Activated CD4-positive, alpha-beta T cell treated with anti-CD3 and anti-CD28 coated beads, Interleukin-2, amount 50 U/mL, for 24 hours (primary cell): ENCODE measurements around the gene LOXL4.

Source experiments
- DNase-seq, 2 donors: peaks; one replicate each; pipeline ENCODE4 v3.0.0-alpha.2; 2020; ENCODE audit warnings: low read depth in 1 of 2, low spot score in 1 of 2

The LOXL4 gene

GRCh38 chr10:98267894-98268693, at the start of gene LOXL4:
Gene LOXL4 (minus strand): TSS chr10:98268194. CDS start chr10:98263019, 5,175 bp downstream.
- DNase-seq = no peak

DNA sequence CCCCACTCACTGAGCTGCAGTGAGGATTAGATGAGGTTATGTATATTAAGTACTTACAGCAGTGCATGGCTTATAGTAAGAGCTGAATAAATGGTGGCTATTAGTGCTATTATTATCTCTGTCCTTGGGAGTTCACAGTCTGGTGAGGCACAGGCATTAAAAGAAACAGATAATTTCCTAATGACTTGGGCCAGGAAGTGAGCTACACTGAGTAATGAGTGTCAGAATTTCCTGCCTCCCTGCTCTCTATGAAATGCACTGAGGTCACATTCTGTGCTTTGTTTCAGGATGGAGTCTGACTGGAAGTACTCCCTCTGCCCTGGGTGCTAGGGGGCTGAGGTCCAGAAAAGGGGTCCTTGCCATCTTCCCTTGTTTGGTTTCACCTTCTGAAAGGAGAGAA, 48.7 kb upstream of the LOXL4 start:
- no peak for DNase-seq

- no peak for DNase-seq
Measured at GRCh38 chr10:98316170-98316569, 48.2 kb upstream of the LOXL4 start.

DNA sequence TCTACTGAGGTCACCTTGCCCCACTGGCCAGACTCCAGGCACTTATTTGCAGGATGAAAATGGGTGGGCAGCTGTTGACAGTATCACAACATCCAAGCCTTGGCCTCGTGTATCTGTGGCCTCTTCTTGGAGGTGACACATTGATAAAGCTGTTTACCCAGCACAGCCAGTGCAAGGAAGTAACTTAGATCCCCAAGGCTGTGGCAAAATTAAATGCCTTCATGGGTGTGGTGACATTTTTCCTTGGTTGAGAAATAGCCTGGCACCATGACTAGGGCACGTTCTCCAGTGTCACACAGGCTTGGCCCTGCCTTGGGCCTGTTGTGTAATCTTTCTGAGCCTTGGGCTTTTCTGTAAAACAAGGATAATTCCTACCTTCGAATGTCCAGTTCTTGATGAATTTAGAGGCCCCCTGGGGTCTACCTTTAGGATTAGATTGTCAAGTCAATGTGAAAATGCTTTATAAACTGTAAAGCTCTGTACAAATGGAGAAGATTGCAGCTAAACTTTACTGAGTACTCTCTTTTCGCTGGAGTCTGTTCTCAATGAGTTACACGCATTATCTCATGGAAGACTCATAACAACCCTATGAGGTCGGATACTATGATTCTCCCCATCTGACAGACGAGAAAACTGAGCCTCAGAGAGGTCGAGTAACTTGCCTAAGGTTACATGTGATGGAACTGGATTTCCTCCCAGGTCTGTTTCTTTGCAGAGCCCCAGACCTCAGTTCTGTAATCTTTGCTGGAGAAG, 46.7 kb upstream of the LOXL4 start:
- DNase-seq = no peak

DNA sequence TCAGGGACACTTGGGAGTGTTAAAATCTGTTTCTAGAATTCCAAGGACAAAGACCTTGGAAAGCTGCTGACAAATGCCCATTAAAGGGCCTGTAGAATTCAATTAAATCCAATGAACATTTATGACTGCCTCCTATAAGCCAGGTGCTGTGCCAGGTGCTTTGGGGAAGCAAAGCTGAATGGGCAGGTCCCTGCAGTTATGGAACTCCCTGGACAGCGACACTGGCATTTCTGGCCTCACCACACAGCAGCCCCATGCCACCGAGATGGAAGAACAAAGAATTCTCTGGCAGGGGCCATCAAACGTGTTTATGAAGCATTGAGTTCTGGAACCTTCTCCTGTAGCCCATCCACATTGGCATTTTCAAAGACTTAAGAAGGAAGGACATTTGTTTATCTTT, 45.6 kb upstream of the LOXL4 start:
- no peak for DNase-seq

GRCh38 chr10:98312822-98313221, 44.8 kb upstream of the LOXL4 start:
- DNase-seq = no peak

GRCh38 chr10:98312349-98312748, 44.4 kb upstream of the LOXL4 start:
- no peak for DNase-seq

DNA sequence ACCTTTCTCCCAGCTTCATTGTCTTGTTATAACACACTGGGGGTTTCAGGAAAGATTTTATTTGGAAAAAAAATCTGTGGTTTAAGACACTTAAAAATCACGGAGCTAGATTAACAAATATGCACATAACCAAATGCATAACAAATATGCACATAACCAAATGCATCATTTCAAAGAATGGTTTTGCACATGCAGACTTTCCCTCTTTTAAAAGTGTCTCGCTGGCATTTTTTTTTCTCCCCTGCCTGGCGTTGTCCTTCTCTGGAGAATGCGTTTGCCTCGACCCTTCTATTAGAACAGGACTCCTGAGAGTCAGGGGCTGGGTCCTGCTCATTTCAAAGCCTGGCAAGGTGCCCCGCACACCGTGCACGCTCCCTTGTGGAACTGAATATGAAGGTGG, 42.7 kb upstream of the LOXL4 start:
- no peak for DNase-seq

- no peak for DNase-seq
Measured at GRCh38 chr10:98309366-98310355, 41.7 kb upstream of the LOXL4 start.

- no peak for DNase-seq
Measured at GRCh38 chr10:98308669-98309365, 40.8 kb upstream of the LOXL4 start.

GRCh38 chr10:98307916-98308541, 40.0 kb upstream of the LOXL4 start:
- DNase-seq = no peak

GRCh38 chr10:98306501-98306900, 38.5 kb upstream of the LOXL4 start:
- no peak for DNase-seq

DNA sequence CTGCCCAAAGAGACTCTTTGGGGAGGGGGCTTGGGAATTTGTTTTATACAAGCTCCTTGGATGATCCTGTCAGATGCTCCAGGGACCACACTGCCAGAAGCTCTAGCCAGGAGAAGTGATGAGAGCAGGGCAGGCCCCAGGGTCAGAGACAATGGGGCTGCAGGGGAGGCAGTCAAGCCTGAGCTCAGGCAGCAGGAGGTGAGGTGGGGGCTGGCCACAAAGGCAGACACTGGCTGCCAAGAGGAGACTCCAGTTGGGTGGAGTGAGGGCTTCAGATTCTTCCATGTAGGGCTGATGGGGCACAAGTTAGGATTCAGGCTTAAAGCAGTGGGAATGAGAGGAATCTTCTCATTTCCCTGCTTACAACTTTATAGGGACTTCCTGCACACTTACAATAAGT, 35.6 kb upstream of the LOXL4 start:
- no peak for DNase-seq

DNA sequence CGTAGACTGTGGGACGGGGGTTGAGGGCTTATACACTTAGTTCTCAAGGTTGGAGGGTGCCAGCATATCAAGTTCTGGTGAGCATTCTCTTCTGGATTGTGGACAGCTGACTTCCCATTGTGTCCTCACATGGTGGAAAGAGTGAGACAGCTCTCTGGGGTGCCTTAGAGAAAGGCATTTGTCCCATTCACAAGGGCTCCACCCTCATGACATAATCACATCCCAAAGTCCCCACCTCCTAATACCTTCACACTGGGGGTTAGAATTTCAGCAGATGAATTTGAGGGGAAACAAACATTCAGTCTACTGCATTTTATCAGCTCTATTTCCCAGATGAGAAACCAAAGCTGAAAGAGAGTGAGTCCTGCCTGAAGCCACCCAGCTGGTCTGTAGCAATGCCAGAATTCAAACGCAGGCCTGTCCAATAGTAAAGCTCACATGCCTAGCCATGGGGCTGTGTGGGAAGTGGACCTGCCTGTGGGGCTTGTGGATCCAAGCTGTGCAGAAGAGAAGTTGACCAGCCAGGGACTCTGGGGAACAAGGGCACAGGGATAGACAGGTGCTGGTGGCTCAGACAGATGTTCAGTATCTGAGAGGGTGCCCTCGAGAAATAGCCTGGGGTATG, 34.9 kb upstream of the LOXL4 start:
- DNase-seq = no peak

DNA sequence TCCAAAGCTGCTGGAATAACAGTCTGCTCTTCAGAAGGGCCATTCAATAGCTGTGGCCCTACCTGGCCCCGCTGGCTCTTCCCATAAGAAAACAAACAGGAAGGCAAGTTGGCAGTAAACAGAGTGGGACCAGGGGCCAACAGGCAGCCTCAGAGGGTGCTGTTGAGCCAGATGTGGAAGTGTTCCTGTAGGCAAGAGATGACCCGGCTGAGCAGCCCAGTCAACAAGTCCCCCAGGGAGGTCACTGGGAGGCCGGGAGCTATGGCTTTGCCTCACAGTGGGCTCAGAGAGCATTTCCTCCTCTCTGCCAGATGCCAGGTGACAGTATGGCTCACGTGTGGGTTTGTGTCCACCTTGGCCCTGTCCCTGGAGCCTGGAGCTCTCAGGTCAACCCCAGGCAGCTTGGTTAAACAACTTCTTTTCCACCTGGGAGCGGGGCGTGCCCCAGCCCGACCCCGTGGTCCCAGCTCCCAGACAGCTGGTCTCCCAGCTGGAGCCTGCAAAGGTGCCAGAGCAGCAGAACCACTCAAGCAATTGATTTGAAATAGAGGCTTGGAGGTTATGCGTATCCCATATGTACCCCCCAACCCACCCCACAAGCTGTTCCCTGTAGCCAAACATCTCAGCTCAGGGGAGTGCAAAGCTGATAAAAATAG, 33.8 kb upstream of the LOXL4 start:
- no peak for DNase-seq

- no peak for DNase-seq
Measured at GRCh38 chr10:98300526-98301229, 32.7 kb upstream of the LOXL4 start.

- DNase-seq = no peak
Measured at GRCh38 chr10:98299341-98299740, 31.3 kb upstream of the LOXL4 start.

DNA sequence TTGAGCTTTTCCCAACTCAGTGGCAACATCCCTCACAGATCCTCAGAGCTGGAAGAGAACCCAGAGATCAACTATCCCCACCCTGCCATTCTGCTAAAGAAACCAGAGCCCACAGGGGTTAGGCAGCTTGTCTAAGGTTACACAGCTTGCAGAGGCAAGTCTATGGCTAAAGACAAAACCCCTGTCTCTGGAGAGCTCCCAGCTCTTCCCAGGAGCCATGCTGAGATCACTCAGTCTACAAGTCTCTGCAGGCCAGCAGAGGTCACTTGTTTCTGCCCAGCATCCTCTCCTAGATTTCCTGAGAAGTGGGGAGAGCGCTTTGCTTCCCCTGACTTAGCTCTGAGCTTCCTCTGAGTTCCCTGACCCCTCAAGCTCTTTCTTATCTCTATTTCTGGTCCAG, 28.5 kb upstream of the LOXL4 start:
- no peak for DNase-seq

DNA sequence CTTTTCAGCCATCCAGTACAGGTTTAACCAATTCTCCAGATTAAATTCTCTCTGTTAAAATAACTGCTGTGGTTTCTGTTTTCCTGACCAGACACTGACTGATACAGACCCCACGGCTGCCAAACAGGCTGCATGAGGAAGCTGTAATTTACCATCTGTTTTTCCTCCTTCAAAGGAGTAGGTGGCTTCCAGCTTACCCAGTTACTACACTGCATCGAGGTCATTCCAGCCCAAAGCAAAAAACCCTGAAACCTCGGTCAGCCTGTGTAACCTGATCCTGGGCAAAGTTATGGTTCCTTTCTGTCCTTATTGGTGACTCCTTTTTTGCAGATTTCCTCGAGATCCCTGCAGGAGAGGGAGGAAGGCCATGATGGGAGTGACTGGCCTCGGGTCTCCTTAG, 27.9 kb upstream of the LOXL4 start:
- no peak for DNase-seq
